ENCODE results near the gene TTC1.

DNA sequence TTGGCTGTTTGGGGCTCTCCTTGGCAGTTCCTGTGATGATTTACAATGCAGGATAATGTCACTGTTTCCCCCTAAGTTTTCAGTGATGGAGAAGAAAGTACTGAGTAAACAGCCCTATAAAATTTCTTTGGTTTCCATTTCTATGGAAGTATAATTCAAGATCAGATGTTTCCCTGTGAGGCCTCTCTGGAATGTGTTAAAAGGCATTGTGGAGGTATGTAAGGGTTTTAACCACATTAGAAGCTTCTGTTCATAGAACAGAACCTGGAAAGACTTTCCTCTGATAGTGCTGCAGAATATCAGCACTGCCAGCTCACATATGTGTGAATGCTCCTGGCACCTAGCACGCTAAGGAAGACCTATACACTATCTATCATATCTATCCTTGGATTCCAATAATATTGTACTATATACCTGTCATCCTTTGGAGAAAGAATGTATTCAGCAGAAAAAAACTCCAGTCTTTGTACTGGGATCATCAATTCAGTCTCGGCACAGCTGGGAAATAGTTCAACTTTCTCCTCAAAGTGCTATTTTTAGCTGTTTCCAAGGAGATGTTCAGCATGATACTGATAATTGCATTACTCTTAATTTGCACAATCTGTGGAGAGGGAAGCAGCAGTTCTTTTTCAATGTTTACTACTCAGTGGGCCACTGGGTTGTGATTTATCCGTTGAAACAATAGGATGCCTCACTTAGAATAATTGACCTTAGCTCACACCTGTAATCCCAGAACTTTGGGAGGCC is 21.9 kb downstream of the TTC1 start:
- no peak for TF ChIP-seq RAD21 (IDR thresholded peaks at IDR 0.05 in 1 of 2, conservative IDR thresholded peaks at IDR 0.05 in 1 of 2; ENCODE audit: low read depth in 2 of 2, low read length in 2 of 2)
- no peak for TF ChIP-seq POLR2A (IDR thresholded peaks at IDR 0.05; ENCODE audit: control extremely low read depth in 1 of 2, low read depth in 2 of 2, low read length in 2 of 2)
- TF ChIP-seq BRCA1 (IDR thresholded peaks at IDR 0.05; ENCODE audit: low read depth, low read length): no peak
- no peak for TF ChIP-seq GTF2F1 (IDR thresholded peaks at IDR 0.05; ENCODE audit: borderline replicate concordance, low read depth, low read length)
- TF ChIP-seq, protein P1, sequence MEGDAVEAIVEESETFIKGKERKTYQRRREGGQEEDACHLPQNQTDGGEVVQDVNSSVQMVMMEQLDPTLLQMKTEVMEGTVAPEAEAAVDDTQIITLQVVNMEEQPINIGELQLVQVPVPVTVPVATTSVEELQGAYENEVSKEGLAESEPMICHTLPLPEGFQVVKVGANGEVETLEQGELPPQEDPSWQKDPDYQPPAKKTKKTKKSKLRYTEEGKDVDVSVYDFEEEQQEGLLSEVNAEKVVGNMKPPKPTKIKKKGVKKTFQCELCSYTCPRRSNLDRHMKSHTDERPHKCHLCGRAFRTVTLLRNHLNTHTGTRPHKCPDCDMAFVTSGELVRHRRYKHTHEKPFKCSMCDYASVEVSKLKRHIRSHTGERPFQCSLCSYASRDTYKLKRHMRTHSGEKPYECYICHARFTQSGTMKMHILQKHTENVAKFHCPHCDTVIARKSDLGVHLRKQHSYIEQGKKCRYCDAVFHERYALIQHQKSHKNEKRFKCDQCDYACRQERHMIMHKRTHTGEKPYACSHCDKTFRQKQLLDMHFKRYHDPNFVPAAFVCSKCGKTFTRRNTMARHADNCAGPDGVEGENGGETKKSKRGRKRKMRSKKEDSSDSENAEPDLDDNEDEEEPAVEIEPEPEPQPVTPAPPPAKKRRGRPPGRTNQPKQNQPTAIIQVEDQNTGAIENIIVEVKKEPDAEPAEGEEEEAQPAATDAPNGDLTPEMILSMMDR (IDR thresholded peaks at IDR 0.05; ENCODE audit: control extremely low read depth in 1 of 3, insufficient read depth in 1 of 3, low read depth in 1 of 3, low read length in 3 of 3): no peak
- no peak for TF ChIP-seq SIN3A (conservative IDR thresholded peaks at IDR 0.05 in 1 of 2, IDR thresholded peaks at IDR 0.05 in 1 of 2; ENCODE audit: low read depth in 1 of 2, low read length in 2 of 2)
- TF ChIP-seq, protein P2, sequence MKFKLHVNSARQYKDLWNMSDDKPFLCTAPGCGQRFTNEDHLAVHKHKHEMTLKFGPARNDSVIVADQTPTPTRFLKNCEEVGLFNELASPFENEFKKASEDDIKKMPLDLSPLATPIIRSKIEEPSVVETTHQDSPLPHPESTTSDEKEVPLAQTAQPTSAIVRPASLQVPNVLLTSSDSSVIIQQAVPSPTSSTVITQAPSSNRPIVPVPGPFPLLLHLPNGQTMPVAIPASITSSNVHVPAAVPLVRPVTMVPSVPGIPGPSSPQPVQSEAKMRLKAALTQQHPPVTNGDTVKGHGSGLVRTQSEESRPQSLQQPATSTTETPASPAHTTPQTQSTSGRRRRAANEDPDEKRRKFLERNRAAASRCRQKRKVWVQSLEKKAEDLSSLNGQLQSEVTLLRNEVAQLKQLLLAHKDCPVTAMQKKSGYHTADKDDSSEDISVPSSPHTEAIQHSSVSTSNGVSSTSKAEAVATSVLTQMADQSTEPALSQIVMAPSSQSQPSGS (IDR thresholded peaks at IDR 0.05; ENCODE audit: low read length): no peak
- no peak for TF ChIP-seq RFX5 (IDR thresholded peaks at IDR 0.05; ENCODE audit: borderline replicate concordance, low read depth, low read length)
- TF ChIP-seq ZNF274 (IDR thresholded peaks at IDR 0.05; ENCODE audit: borderline replicate concordance, extremely low read depth, low read length): no peak
- TF ChIP-seq, protein P3, sequence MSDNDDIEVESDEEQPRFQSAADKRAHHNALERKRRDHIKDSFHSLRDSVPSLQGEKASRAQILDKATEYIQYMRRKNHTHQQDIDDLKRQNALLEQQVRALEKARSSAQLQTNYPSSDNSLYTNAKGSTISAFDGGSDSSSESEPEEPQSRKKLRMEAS (IDR thresholded peaks at IDR 0.05): no peak
- no peak for TF ChIP-seq EZH2 (IDR thresholded peaks at IDR 0.05; ENCODE audit: low read depth, low read length, severe bottlenecking)
- TF ChIP-seq SP1 (IDR thresholded peaks at IDR 0.05; ENCODE audit: low read depth, low read length): no peak
- no peak for TF ChIP-seq TAF7 (optimal IDR thresholded peaks at IDR 0.05; ENCODE audit: borderline replicate concordance, low read depth, low read length)
- TF ChIP-seq KDM5A (IDR thresholded peaks at IDR 0.05; ENCODE audit: low read length): no peak

Measured in H1 (cell line).